ENCODE measurements around the gene RAP1GAP. TPM values are rescaled to one million over a fixed set of nuclear protein-coding genes. Genes with fewer than 3 reads are reported as not detected.
A peak's percentile ranks its signal among the peaks of the same experiment; 100 is the strongest.

Gene RAP1GAP
- 1.2 TPM for total RNA-seq

DNA sequence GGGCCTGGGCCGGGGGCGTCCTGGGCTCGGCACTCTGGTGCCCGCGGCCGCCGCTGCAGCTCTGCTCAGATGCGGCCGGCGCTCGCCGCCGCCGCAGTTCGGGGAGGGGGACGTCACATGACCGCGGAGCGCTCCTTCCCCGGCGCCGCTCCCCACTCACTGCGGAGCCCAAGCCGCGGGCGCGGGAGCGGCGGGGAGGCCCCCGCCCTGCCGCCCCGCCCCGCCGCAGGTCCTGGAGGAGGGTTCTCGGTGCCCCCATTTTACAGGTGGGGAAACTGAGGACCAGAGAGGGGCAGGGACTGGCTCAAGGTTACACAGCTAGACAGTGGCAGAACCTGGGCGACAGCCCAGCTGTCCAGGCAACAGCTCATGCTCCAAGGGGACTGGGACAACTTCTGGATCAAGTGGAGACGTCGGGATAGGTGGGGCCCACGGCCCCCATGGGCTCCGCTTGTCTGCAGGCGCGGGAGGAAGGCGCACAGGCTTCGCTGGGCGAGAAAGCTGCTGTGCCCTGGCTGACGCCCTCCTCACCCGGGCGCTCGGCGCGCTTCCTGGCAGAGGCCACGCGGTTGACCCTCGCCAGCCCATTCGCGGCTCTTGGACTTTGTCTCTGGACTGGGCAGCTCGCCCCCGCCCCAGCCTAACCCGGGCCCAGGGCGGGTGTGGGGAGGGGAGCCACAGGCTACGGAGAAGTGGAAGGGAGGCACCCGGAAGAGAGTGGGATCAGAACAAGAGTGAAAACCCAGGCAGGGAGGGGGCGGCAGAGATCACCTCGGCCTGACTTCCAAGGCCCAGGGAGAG, at the start of gene RAP1GAP:
TSS of gene RAP1GAP (minus strand) at position 100 of the 801 bp plus-strand sequence. CDS start 49,325 bp downstream, outside the sequence.
- intact Hi-C loops (cut with DNase I): no loop called here
- Histone ChIP-seq H3K4me3 (peak within 1 kb of the TSS; percentile 29 to 52), H3K27ac (no peak within 1 kb of the TSS), H3K4me1 (peaks cover 48% of the 10 kb centered on the region), H3K36me3 (no peaks in the 10 kb centered on the region), H3K9me3 (no peaks in the 10 kb centered on the region), H3K27me3 (peaks cover 5% of the 10 kb centered on the region)
- no peak for DNase-seq (ENCODE audit: extremely low spot score in 2 of 2)
- TF ChIP-seq POLR2A (IDR thresholded peaks at IDR 0.05) (no peak), POLR2AphosphoS5 (IDR thresholded peaks at IDR 0.05; ENCODE audit: insufficient read depth in 1 of 2, low read depth in 1 of 2) (no peak)
- TF ChIP-seq, protein P1, sequence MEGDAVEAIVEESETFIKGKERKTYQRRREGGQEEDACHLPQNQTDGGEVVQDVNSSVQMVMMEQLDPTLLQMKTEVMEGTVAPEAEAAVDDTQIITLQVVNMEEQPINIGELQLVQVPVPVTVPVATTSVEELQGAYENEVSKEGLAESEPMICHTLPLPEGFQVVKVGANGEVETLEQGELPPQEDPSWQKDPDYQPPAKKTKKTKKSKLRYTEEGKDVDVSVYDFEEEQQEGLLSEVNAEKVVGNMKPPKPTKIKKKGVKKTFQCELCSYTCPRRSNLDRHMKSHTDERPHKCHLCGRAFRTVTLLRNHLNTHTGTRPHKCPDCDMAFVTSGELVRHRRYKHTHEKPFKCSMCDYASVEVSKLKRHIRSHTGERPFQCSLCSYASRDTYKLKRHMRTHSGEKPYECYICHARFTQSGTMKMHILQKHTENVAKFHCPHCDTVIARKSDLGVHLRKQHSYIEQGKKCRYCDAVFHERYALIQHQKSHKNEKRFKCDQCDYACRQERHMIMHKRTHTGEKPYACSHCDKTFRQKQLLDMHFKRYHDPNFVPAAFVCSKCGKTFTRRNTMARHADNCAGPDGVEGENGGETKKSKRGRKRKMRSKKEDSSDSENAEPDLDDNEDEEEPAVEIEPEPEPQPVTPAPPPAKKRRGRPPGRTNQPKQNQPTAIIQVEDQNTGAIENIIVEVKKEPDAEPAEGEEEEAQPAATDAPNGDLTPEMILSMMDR (IDR thresholded peaks at IDR 0.05): no peak

DNA sequence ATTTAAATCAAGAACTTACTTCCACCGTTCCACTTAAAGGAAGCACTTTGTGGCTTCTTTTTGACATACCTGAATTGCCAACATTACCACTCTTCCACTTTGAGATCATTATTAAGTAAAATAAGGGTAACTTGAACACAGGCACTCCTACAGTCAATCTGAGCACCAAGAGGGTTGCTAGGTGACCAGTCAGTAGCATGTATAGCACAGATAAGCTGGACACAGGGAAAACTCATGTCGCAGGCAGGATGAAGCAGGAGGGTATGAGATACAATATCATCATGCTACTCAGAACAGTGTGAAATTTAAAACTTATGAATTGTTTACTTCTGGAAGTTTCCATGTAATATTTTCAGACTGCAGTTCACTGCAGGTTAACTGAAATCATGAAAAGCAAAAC, 47.0 kb upstream of the RAP1GAP start:
- H3K27me3 ChIP-seq: no peaks in the 10 kb centered on the region
- TF ChIP-seq POLR2AphosphoS5 (IDR thresholded peaks at IDR 0.05; ENCODE audit: insufficient read depth in 1 of 2, low read depth in 1 of 2) (no peak), POLR2A (IDR thresholded peaks at IDR 0.05) (no peak)
- TF ChIP-seq, protein P1 (IDR thresholded peaks at IDR 0.05): no peak
- no peaks in the 10 kb centered on the region for H3K9me3 ChIP-seq
- peaks cover 0 to 72% of the 10 kb centered on the region in 2 donors for H3K36me3 ChIP-seq
- H3K4me3 ChIP-seq: no peak overlapping the region
- intact Hi-C loops (cut with DNase I): no loop called here
- no peak for DNase-seq (ENCODE audit: extremely low spot score in 2 of 2)
- H3K27ac ChIP-seq: no peak overlapping the region
- H3K4me1 ChIP-seq: no peaks in the 10 kb centered on the region

DNA sequence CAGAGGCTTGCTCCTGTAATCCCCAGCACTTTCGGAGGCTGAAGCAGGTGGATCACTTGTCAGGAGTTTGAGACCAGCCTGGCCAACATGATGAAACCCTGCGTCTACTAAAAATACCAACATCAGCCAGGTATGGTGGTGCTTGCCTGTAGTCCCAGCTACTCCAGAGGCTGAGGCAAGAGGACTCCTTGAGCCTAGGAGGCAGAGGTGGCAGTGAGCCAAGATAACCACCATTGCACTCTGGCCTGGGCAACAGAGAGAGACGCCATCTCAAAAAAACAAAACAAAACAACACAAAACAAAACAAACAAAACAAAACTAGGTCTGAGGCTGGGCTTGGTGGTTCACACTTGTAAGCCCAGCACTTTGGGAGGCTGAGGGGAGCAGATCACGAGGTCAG, 38.7 kb upstream of the RAP1GAP start:
- Histone ChIP-seq H3K36me3 (peaks cover 0 to 54% of the 10 kb centered on the region in 2 donors), H3K4me3 (no peak overlapping the region), H3K27ac (no peak overlapping the region), H3K27me3 (no peaks in the 10 kb centered on the region), H3K4me1 (no peaks in the 10 kb centered on the region), H3K9me3 (no peaks in the 10 kb centered on the region)
- TF ChIP-seq POLR2A (IDR thresholded peaks at IDR 0.05): no peak
- TF ChIP-seq POLR2AphosphoS5 (IDR thresholded peaks at IDR 0.05; ENCODE audit: insufficient read depth in 1 of 2, low read depth in 1 of 2): no peak
- TF ChIP-seq, protein P1 (IDR thresholded peaks at IDR 0.05): no peak
- DNase-seq (ENCODE audit: extremely low spot score in 2 of 2): no peak
- intact Hi-C loops (cut with DNase I): no loop called here

DNA sequence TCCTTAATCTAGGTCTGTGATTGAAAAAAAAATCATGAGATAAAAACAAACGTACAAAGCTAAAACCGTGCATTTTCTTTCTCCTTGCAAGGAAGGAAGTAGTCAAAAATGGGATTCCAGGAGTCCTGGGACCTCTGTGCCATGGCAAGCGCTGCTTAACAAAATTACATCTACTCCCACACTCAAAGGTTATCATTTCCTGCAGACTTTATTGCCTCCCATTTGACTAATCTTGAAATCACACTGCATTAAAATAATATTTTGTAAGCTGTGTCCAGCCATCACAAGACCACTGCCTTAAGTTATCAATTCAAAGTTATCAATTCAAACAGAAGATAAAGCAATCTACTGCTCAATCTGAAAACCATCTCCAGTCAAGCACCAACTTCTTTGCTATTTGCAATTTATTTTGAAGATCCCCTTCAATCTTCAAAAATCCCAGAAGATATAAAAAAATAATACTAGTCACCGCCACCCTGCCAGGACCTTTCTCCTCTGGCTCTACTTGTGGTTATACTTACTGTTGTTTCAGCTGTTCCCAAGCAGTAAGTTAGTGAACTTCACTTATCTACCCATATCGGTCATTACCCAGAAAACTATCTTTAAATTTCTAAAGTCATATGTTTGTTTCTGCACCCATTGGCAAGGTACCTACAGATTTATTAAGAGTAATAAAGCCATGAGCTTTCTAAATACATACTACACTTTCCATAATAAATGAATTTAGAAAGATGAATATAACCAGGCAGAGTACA, 38.1 kb upstream of the RAP1GAP start:
- Histone ChIP-seq H3K4me3 (no peak overlapping the region), H3K9me3 (no peaks in the 10 kb centered on the region), H3K27me3 (no peaks in the 10 kb centered on the region), H3K4me1 (no peaks in the 10 kb centered on the region), H3K36me3 (peaks cover 0 to 54% of the 10 kb centered on the region in 2 donors), H3K27ac (no peak overlapping the region)
- no peak for DNase-seq (ENCODE audit: extremely low spot score in 2 of 2)
- intact Hi-C loops (cut with DNase I): no loop called here
- TF ChIP-seq, protein P1 (IDR thresholded peaks at IDR 0.05): no peak
- no peak for TF ChIP-seq POLR2A (IDR thresholded peaks at IDR 0.05)
- TF ChIP-seq POLR2AphosphoS5 (IDR thresholded peaks at IDR 0.05; ENCODE audit: insufficient read depth in 1 of 2, low read depth in 1 of 2): no peak

Data from vagina (tissue), 2 donors.